HepG2 (cell line): ENCODE results near the gene PHF13. TPM values are rescaled to one million over a fixed set of nuclear protein-coding genes. Genes with fewer than 3 reads are reported as not detected.
A peak's percentile ranks its signal among the peaks of the same experiment; 100 is the strongest.

Experiments
- DDIT3 ChIP-seq: sonication (generic); formaldehyde crosslinking; IDR thresholded peaks from 2 replicates; pipeline ENCODE4 v1.4.0; 2020; ENCODE audit warnings: mild to moderate bottlenecking, missing genetic modification reagents
- KLF13 ChIP-seq: sonication (generic); formaldehyde crosslinking; IDR thresholded peaks from 2 replicates; pipeline ENCODE4 v1.4.0; 2020; ENCODE audit warnings: mild to moderate bottlenecking, missing genetic modification reagents
- NCOA1 ChIP-seq: sonication (generic); formaldehyde crosslinking; IDR thresholded peaks from 2 replicates; pipeline ENCODE4 v1.9.0; 2021; ENCODE audit warnings: missing genetic modification reagents
- NFAT5 ChIP-seq: sonication (generic); formaldehyde crosslinking; IDR thresholded peaks from 2 replicates; pipeline ENCODE4 v1.4.0; 2020; ENCODE audit warnings: missing genetic modification reagents
- PBX2 ChIP-seq: IDR thresholded peaks from 2 replicates; pipeline ENCODE4 v1.6.1; 2016; ENCODE audit warnings: control low read depth
- RFX1 ChIP-seq: fragments of 450-650 bp; IDR thresholded peaks from 2 replicates; pipeline ENCODE4 v1.6.1; 2017
- RFXANK ChIP-seq: IDR thresholded peaks from 2 replicates; pipeline ENCODE4 v1.6.1; 2016
- TRIM22 ChIP-seq: fragments of 450-650 bp; IDR thresholded peaks from 2 replicates; pipeline ENCODE4 v1.6.1; 2017
- XRCC5 ChIP-seq: fragments of 200-400 bp; formaldehyde crosslinking; optimal IDR thresholded peaks from 2 replicates; pipeline ENCODE3; 2017; ENCODE audit warnings: mild to moderate bottlenecking, low read length
- ZBTB39 ChIP-seq: sonication (generic); formaldehyde crosslinking; IDR thresholded peaks from 2 replicates; pipeline ENCODE4 v1.5.0; 2020; ENCODE audit warnings: missing genetic modification reagents
- ZFP41 ChIP-seq: sonication (generic); formaldehyde crosslinking; IDR thresholded peaks from 2 replicates; pipeline ENCODE4 v1.4.0; 2020; ENCODE audit warnings: mild to moderate bottlenecking, missing genetic modification reagents, borderline replicate concordance
- ZNF24 ChIP-seq: fragments of 450-650 bp; IDR thresholded peaks from 2 replicates; pipeline ENCODE4 v1.6.1; 2017; ENCODE audit warnings: antibody characterized with exemption, mild to moderate bottlenecking
- ZNF343 ChIP-seq: sonication (generic); formaldehyde crosslinking; IDR thresholded peaks from 2 replicates; pipeline ENCODE4 v1.4.0; 2020; ENCODE audit warnings: mild to moderate bottlenecking, missing genetic modification reagents
- ZNF513 ChIP-seq: sonication (generic); formaldehyde crosslinking; conservative IDR thresholded peaks from 2 replicates; pipeline ENCODE4 v1.5.0; 2020; ENCODE audit warnings: missing genetic modification reagents
- ZNF598 ChIP-seq: sonication (generic); formaldehyde crosslinking; IDR thresholded peaks from 2 replicates; pipeline ENCODE4 v1.5.1; 2020; ENCODE audit warnings: mild to moderate bottlenecking, missing genetic modification reagents, borderline replicate concordance
- ZNF639 ChIP-seq: conservative IDR thresholded peaks from 2 replicates; pipeline ENCODE4 v1.6.1; 2018; ENCODE audit warnings: missing genetic modification reagents
- ZNF792 ChIP-seq: IDR thresholded peaks from 2 replicates; pipeline ENCODE4 v1.6.1; 2016
- ZNF841 ChIP-seq: sonication (generic); formaldehyde crosslinking; IDR thresholded peaks from 2 replicates; pipeline ENCODE4 v1.8.1; 2023; ENCODE audit warnings: missing genetic modification reagents, borderline replicate concordance
- polyA plus RNA-seq, 8 experiments: library from polyadenylated mRNA; depleted of rRNA in 3 of 8; stranded (reverse) in 7 of 8; unstranded in 1 of 8; fragments of >200 nt; fragmentation: Illumina TruSeq in 4 of 8; extraction: Trizol in 4 of 8; gene quantifications; 2 replicates each; pipeline versions ENCODE4 v1.2.1 to v1.2.3, GENCODE V29; 2011 to 2016; ENCODE audit warnings: low read depth in 4 of 8, missing spikeins in 1 of 8, mixed read lengths in 1 of 8; ENCODE audit not compliant: insufficient read depth in 1 of 8
- total RNA-seq, 5 experiments: library from RNA; depleted of rRNA; stranded (reverse); fragments of >200 nt; fragmentation: Illumina TruSeq; extraction: Trizol; gene quantifications; 2 replicates each; pipeline ENCODE4 v1.2.3, GENCODE V29; 2016; ENCODE audit warnings: low read depth in 1 of 5

PHF13 gene
- total and polyA plus RNA-seq, 2 of the 13 experiments (the other 11 are each of a cell fraction or from before 2014, with no cell fraction given) = 4.7 to 7.4 TPM

GRCh38 chr1:6634371-6635052, 21.0 kb downstream of the PHF13 start (continued):
- TF ChIP-seq ZNF639 (CRISPR knock-in tag) (no peak), NFAT5 (CRISPR knock-in tag) (no peak), TRIM22 (no peak), XRCC5 (peak; percentile 46), ZNF24 (no peak), RFXANK (no peak), PBX2 (CRISPR knock-in tag) (no peak), RFX1 (no peak), ZNF598 (CRISPR knock-in tag) (0 out of 2 replicates have a peak, but pooled peaks have one; percentile 16), ZNF343 (CRISPR knock-in tag) (no peak), ZNF841 (no peak), KLF13 (CRISPR knock-in tag) (no peak), ZFP41 (CRISPR knock-in tag) (no peak), NCOA1 (CRISPR knock-in tag) (no peak), ZBTB39 (CRISPR knock-in tag) (no peak), ZNF513 (CRISPR knock-in tag) (no peak), DDIT3 (CRISPR knock-in tag) (no peak), ZNF792 (CRISPR knock-in tag) (no peak)
